OCI-LY7 (cell line): ENCODE measurements around the gene ZNF536. TPM values are rescaled to one million over a fixed set of nuclear protein-coding genes. Genes with fewer than 3 reads are reported as not detected.

Source experiments
- BruUV-seq: library from RNA; stranded (reverse); fragments of 400-500 nt; replicated peaks from 2 replicates; lab custom pipeline; 2021; lab: Mats Ljungman, UMichigan
- CTCF ChIA-PET: fragments of 300-600 bp; sonication (Branson Sonifier 250); formaldehyde crosslinking; loops from one replicate; lab custom pipeline; 2022; ENCODE audit warnings: antibody characterized with exemption; ENCODE audit not compliant: unreplicated experiment; lab: Charles Lee
- POLR2A ChIA-PET: fragments of 300-600 bp; sonication (Branson Sonifier 250); formaldehyde crosslinking; loops from one replicate; lab custom pipeline; 2022; ENCODE audit warnings: antibody characterized with exemption; lab: Charles Lee
- DNase-seq: peaks from one replicate; pipeline ENCODE4 v3.0.0-alpha.2; 2015; ENCODE audit warnings: low spot score
- H2AFZ ChIP-seq: fragments of 200-600 bp; sonication (generic), shearing (Covaris generic); 2 replicates; pipeline ENCODE4 v1.6.1; 2014; ENCODE audit warnings: mild to moderate bottlenecking, antibody characterized with exemption, low read length, moderate library complexity
- H3K27ac ChIP-seq: fragments of 200-600 bp; sonication (generic); 2 replicates; pipeline ENCODE4 v1.5.1; 2014; ENCODE audit warnings: mixed run types, low read depth, mild to moderate bottlenecking, moderate library complexity, low read length, inconsistent platforms; ENCODE audit not compliant: poor library complexity, severe bottlenecking
- H3K36me3 ChIP-seq: fragments of 200-600 bp; sonication (generic); 2 replicates; pipeline ENCODE4 v1.6.1; 2014; ENCODE audit warnings: mild to moderate bottlenecking, antibody characterized with exemption, low read length, moderate library complexity, mixed read lengths; ENCODE audit not compliant: insufficient read depth
- H3K4me1 ChIP-seq: fragments of 200-600 bp; sonication (generic); 2 replicates; pipeline ENCODE4 v1.5.1; 2014; ENCODE audit warnings: mild to moderate bottlenecking, low read length; ENCODE audit not compliant: insufficient read depth, poor library complexity, severe bottlenecking
- H3K4me2 ChIP-seq: fragments of 200-600 bp; sonication (generic); 2 replicates; pipeline ENCODE4 v1.6.1; 2014; ENCODE audit warnings: mild to moderate bottlenecking, low read length
- H3K4me3 ChIP-seq: fragments of 200-600 bp; sonication (generic); 2 replicates; pipeline ENCODE4 v1.5.1; 2014; ENCODE audit warnings: mild to moderate bottlenecking, low read depth, low read length; ENCODE audit not compliant: poor library complexity, severe bottlenecking
- H3K79me2 ChIP-seq: fragments of 200-600 bp; sonication (generic); 2 replicates; pipeline ENCODE4 v1.6.1; 2016; ENCODE audit warnings: low read depth, mild to moderate bottlenecking, low read length, moderate library complexity, mixed read lengths; ENCODE audit not compliant: insufficient read depth
- H3K9me2 ChIP-seq: fragments of 200-600 bp; sonication (generic); 2 replicates; pipeline ENCODE4 v1.6.1; 2016; ENCODE audit warnings: mild to moderate bottlenecking, low read length, mixed read lengths; ENCODE audit not compliant: insufficient read depth
- H3K9me3 ChIP-seq: fragments of 200-600 bp; sonication (generic); 2 replicates; pipeline ENCODE4 v1.6.1; 2014; ENCODE audit warnings: mild to moderate bottlenecking, mixed run types, low read length, mixed read lengths
- H4K20me1 ChIP-seq: fragments of 200-600 bp; sonication (generic); 2 replicates; pipeline ENCODE4 v1.6.1; 2014; ENCODE audit warnings: mild to moderate bottlenecking, antibody characterized with exemption, low read length, moderate library complexity, mixed read lengths; ENCODE audit not compliant: insufficient read depth
- EZH2phosphoT487 ChIP-seq: fragments of 200-600 bp; sonication (generic); IDR thresholded peaks from 2 replicates; pipeline ENCODE4 v1.6.1; 2018; ENCODE audit warnings: low read depth, borderline replicate concordance, mild to moderate bottlenecking, mixed run types, antibody characterized with exemption, low read length, moderate library complexity, mixed read lengths
- intact Hi-C: fragments of 100-400 bp; cut with micrococcal nuclease; formaldehyde crosslinking; loops from one replicate; pipeline ENCODE4 v1.10.0; 2022; ENCODE audit not compliant: unreplicated experiment
- total RNA-seq, 2 experiments: library from RNA; depleted of rRNA in 1 of 2; stranded (reverse); fragments of >200 nt in 1 of 2; shearing (Covaris generic) in 1 of 2; gene quantifications; 2 replicates each; pipeline ENCODE4 v1.2.3, GENCODE V29; 2014 to 2022
- TF ChIP-seq, protein P1 (sequence below): fragments of 200-600 bp; sonication (generic); conservative IDR thresholded peaks from 2 replicates; pipeline ENCODE4 v1.5.1; 2014; ENCODE audit warnings: mild to moderate bottlenecking, antibody characterized with exemption, low read length, moderate library complexity, mixed read lengths

Gene ZNF536
- total RNA-seq, 2 experiments from 2014 or later = 0.06 to 0.30 TPM

DNA sequence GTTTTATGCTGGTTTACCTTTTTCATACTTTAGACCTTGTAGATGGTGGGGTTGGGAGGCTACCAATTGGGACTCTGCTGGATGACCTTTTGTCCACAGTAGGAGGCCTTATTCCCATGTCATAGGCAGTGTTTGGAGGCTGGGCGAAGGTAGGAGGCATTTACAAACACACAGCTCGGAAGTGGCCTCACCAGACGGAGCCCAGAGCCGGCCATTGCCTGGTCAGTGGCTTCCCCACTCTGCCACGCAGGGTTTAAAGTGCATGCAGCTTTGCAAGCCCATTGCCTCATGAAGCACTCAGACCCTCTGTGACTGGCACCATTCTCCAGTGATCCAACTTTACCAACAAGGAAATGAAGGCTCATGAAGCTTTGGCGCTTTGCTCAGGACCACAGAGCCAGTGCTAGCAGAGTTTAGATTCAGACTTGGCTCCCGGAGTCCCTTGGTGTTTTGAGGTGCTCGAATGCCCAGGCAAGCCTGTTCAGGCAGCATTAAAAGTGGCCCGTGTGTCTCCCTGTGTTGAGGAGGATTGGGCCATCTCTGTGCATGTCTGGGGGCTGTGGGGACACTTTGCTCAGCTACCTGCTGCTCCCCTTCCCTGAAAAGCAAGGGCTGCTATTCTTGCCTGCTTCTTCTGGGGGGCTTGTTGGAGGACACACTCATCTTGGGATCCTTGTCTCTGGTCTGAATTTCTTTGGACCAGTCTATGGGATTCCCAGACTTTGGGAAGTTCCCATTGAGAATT lies 148.7 kb downstream of the ZNF536 start:
- Histone ChIP-seq H3K9me3 (no peaks in the 10 kb centered on the region), H3K4me1 (no peaks in the 10 kb centered on the region), H3K27ac (no peak overlapping the region), H4K20me1 (no peaks in the 10 kb centered on the region), H3K9me2 (no peaks in the 10 kb centered on the region), H3K36me3 (no peaks in the 10 kb centered on the region), H2AFZ (no peak overlapping the region), H3K4me2 (no peak overlapping the region), H3K79me2 (no peaks in the 10 kb centered on the region), H3K4me3 (no peak overlapping the region)
- CTCF ChIA-PET = no interaction called here
- POLR2A ChIA-PET = no interaction called here
- no peak for DNase-seq
- intact Hi-C loops = no loop called here
- BruUV-seq = no TSS peak
- TF ChIP-seq, protein P1, sequence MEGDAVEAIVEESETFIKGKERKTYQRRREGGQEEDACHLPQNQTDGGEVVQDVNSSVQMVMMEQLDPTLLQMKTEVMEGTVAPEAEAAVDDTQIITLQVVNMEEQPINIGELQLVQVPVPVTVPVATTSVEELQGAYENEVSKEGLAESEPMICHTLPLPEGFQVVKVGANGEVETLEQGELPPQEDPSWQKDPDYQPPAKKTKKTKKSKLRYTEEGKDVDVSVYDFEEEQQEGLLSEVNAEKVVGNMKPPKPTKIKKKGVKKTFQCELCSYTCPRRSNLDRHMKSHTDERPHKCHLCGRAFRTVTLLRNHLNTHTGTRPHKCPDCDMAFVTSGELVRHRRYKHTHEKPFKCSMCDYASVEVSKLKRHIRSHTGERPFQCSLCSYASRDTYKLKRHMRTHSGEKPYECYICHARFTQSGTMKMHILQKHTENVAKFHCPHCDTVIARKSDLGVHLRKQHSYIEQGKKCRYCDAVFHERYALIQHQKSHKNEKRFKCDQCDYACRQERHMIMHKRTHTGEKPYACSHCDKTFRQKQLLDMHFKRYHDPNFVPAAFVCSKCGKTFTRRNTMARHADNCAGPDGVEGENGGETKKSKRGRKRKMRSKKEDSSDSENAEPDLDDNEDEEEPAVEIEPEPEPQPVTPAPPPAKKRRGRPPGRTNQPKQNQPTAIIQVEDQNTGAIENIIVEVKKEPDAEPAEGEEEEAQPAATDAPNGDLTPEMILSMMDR = no peak
- no peak for TF ChIP-seq EZH2phosphoT487

DNA sequence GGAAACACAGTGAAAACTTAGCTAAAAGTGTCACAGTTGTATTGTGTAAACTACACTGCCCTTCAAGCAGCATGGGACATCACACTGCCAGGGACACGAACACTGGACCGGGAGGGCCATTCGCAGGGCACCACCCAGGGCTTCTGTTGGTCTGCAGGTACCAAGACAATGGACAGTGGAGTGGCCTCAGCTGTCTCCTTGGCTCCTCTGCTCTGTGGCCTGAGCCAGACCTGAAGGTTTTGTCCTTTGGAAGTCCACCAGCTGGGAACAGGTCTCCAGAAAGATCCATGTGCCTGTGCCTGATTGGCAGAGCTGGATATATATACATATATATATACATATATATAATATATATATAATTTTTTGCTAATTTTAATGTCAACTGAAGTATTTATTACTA lies 149.8 kb downstream of the ZNF536 start:
- ChIA-PET CTCF (no interaction called here), POLR2A (interaction anchor here (0.8 kb wide), 2 partner anchors 12 to 23 kb away, joined by 3 to 4 read pairs; no protein-coding TSS in a partner anchor)
- Histone ChIP-seq H3K27ac (no peak overlapping the region), H3K79me2 (no peaks in the 10 kb centered on the region), H4K20me1 (no peaks in the 10 kb centered on the region), H3K9me3 (no peaks in the 10 kb centered on the region), H2AFZ (no peak overlapping the region), H3K36me3 (no peaks in the 10 kb centered on the region), H3K4me1 (no peaks in the 10 kb centered on the region), H3K9me2 (no peaks in the 10 kb centered on the region), H3K4me2 (no peak overlapping the region), H3K4me3 (no peak overlapping the region)
- DNase-seq = no peak
- TF ChIP-seq, protein P1 = no peak
- no TSS peak for BruUV-seq
- intact Hi-C loops = no loop called here

DNA sequence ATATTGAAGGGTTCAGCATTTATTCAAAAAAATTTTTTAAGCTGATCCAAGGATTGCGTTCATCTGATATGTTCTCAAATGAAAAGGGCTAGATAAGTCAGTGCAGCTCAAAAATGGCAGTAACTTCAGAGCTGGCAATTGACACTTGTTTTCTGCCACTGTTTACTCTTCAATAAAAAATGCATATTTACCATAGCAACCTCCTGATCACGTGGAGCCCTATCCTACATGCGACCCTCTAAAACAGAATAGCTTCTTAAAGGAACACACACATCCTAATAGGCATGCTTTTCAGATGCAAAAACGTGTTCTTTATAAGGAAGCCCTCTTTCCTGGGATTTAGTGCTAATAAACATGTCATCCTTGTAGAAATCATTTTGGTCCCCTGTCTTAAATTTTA lies 150.2 kb downstream of the ZNF536 start:
- TF ChIP-seq, protein P1 = no peak
- TF ChIP-seq EZH2phosphoT487 = no peak
- no peak overlapping the region for H2AFZ ChIP-seq
- H4K20me1 ChIP-seq = no peaks in the 10 kb centered on the region
- no peaks in the 10 kb centered on the region for H3K9me2 ChIP-seq
- no peak overlapping the region for H3K27ac ChIP-seq
- ChIA-PET CTCF (no interaction called here), POLR2A (interaction anchor here (0.6 to 0.8 kb wide), 3 partner anchors 13 to 76 kb away, joined by 3 to 5 read pairs (median 4); no protein-coding TSS in a partner anchor)
- H3K36me3 ChIP-seq = no peaks in the 10 kb centered on the region
- intact Hi-C loops = no loop called here
- H3K4me1 ChIP-seq = no peaks in the 10 kb centered on the region
- H3K4me3 ChIP-seq = no peak overlapping the region
- H3K4me2 ChIP-seq = no peak overlapping the region
- BruUV-seq = no TSS peak
- no peaks in the 10 kb centered on the region for H3K9me3 ChIP-seq
- DNase-seq = no peak
- no peaks in the 10 kb centered on the region for H3K79me2 ChIP-seq
